GM19239 (cell line): Measurements from ENCODE around the gene UBR1.
"Not testable (repeated sequence)": the region's sequence is repeated elsewhere in the genome, so short reads cannot be mapped to it uniquely, and the experiment has no call there.

Experiments used
- DNase-seq: peaks from one replicate; pipeline ENCODE4 v3.0.0; 2011; ENCODE audit warnings: low spot score; ENCODE audit not compliant: insufficient read length
- FAIRE-seq: peaks from 2 replicates; lab custom pipeline; 2011; peaks lifted over from hg19 to GRCh38; lab: Jason Lieb, UNC

Gene UBR1

GRCh38 chr15:43070249-43070648, 35.6 kb downstream of the UBR1 start:
- FAIRE-seq = no peak

DNA sequence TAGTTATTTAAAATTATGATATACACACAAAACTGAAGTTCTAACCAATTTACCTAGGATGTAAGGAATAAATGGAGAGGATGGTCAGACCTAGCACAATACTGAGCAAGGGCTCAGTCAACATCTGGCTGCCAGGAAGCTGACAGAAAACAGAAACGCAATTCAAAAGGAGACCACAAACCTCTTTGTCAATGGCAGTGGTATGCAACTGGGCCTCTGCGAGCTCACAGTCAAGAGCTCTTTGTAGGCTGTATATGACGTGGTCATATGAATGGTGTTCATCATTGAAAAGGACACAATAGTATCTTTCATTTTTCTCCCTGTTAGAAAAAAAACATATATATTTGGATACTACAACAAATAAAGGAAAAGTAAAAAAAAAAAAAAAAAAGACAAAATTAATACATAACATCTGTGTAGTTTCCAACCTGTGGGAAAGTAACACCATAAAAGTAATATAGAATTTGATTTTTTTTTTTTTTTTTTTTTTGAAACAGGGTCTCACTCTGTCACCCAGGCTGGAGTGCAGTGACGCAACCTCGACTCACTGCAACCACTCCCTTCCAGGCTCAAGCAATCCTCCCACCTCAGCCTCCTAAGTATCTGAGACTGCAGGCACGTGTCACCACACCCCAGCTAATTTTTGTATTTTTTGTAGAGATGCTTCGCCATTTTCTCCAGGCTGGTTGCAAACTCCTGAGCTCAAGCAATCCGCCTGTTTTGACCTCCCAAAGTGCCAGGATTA, 37.9 kb downstream of the UBR1 start:
- no peak for DNase-seq

More at GRCh38 chr15:43070249-43070648, 35.6 kb downstream of the UBR1 start:
- DNase-seq = no peak

GRCh38 chr15:43056696-43057095, 49.1 kb downstream of the UBR1 start:
- DNase-seq = no peak

More for the DNA sequence above, 37.9 kb downstream of the UBR1 start:
- FAIRE-seq = no peak

DNA sequence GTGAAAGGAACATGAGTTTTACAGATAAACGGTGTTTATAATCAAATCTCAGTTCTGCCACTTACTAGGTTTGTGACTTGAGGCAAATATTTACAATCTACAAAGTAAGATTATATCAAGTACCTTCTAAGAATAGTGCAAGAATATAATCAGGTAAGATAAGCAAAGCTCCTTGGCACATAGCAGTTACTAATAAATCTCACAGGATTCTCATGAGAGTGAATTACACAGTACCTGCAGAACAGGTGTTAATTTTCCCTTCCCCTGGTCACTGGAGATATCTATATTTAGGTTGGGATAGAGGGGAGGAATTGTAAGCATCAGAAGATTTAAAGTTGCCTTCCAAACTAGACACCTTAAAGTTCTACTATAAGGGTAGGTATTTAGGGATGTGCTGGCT, 53.0 kb downstream of the UBR1 start:
- no peak for DNase-seq
- FAIRE-seq = no peak

More at GRCh38 chr15:43056696-43057095, 49.1 kb downstream of the UBR1 start:
- no peak for FAIRE-seq

DNA sequence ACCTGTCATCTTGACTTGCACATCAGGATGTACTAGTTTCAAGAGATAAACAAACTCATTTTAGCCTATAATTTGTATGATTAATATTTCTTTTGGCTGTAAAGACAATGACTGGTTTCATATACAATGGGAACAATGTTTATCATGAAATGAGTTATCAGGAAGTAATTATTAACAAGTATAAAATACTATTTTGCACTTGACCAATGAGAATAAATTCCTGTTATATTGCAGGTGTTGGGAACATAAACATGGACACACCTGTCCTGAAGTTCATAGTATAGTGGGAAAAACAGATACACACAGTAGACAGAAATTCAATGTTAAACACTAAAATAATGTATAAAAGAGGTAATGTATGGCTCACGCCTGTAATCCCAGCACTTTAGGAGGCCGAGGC, 56.9 kb downstream of the UBR1 start:
- FAIRE-seq = no peak
- DNase-seq = no peak

- FAIRE-seq (no peak), DNase-seq (no peak)
Measured at GRCh38 chr15:43046484-43046883, 59.4 kb downstream of the UBR1 start.

- DNase-seq (no peak), FAIRE-seq (no peak)
Measured at GRCh38 chr15:43042885-43043284, 63.0 kb downstream of the UBR1 start.

DNA sequence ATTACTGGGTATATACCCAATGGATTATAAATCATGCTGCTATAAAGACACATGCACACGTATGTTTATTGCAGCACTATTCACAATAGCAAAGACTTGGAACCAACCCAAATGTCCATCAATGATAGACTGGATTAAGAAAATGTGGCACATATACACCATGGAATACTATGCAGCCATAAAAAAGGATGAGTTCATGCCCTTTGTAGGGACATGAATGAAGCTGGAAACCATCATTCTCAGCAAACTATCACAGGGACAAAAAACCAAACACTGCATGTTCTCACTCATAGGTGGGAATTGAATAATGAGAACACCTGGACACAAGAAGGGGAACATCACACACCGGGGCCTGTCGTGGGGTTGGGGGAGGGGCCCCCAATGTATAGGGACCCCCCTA, 64.8 kb downstream of the UBR1 start:
- DNase-seq, FAIRE-seq: not testable (repeated sequence)

GRCh38 chr15:43035240-43035639, 70.6 kb downstream of the UBR1 start:
- DNase-seq, FAIRE-seq: not testable (repeated sequence)

GRCh38 chr15:43029476-43029875, 76.4 kb downstream of the UBR1 start:
- DNase-seq (no peak), FAIRE-seq (no peak)

DNA sequence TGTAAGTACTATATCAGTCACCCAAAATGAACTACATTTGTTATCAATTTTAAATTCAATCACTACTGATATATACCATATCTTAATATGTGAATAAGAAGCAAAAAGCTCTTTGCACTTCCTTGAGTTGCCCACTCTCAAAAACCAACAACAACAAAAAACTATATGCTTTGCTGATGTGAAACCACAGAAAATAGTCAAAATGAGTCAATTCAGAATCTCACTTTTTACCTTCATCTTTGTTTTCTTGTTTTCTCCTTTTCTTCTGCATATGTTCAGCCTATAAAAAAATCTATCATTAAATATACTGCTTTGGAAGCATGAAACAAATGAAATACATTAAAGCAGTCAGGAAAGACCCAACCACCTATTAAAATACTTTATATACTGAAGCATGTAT, 80.7 kb downstream of the UBR1 start:
- DNase-seq (no peak), FAIRE-seq (no peak)

DNA sequence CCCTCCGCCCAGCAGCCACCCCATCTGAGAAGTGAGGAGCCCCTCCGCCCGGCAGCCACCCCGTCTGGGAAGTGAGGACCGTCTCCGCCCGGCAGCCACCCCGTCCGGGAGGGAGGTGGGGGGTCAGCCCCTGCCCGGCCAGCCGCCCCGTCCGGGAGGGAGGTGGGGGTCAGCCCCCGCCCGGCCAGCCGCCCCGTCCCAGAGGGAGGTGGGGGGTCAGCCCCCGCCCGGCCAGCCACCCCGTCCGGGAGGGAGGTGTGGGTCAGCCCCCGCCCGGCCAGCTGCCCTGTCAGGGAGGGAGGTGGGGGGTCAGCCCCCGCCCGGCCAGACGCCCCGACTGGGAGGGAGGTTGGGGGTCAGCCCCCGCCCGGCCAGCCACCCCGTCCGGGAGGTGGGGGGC, 91.2 kb downstream of the UBR1 start:
- FAIRE-seq, DNase-seq: not testable (repeated sequence)

- FAIRE-seq (no peak), DNase-seq (no peak)
Measured at GRCh38 chr15:43009206-43009605, 96.6 kb downstream of the UBR1 start.

- FAIRE-seq (no peak), DNase-seq (no peak)
Measured at GRCh38 chr15:43008150-43008549, 97.7 kb downstream of the UBR1 start.

- DNase-seq (no peak), FAIRE-seq (no peak)
Measured at GRCh38 chr15:43007551-43007950, 98.3 kb downstream of the UBR1 start.

DNA sequence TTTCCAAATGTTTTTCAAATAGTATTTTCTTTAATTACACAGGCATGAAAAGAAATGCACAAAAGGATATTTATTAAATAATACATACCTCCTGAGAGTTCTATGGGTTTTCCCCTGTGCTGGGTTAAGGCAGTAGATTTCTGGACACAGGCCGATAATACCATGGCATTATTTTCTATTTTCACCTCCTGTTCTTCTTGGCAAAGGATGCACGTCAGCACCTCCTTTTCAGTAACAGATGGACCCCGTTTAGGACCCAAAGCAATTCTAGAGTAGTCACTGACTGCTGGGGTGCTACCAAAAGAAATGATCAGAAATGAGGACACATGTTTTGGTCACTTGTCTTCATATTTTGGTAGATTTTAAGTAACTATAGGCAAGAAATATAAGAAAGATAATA, 98.8 kb downstream of the UBR1 start:
- no peak for FAIRE-seq
- DNase-seq = no peak

- DNase-seq, FAIRE-seq: not testable (repeated sequence)
Measured at GRCh38 chr15:43004886-43005595, 100.8 kb downstream of the UBR1 start.

DNA sequence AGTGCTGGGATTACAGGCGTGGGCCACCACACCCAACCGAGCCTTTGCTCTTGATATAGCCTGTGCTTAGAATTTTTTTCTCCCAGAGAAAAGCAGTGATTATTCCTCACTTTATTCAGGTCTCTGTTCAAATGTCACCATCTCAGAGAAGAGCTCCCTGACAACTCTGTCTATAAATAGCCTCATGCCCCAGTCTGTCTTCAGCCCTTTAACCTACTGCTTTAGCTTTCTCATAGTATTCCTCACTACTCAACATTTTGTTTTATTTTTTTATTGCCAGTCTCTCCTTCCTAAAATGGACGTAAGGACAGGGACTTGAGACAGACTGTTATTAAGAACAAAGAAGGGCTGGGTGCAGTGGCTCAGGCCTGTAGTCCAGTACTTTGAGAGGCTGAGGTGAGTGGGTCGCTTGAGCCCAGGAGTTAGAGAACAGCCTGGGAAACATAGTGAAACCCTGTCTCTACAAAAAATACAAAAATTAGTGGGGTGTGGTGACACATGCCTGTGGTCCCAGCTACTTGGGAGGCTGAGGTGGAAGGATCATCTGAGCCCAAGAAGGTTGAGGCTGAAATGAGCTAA, 106.5 kb downstream of the UBR1 start:
- FAIRE-seq = no peak
- DNase-seq = no peak

DNA sequence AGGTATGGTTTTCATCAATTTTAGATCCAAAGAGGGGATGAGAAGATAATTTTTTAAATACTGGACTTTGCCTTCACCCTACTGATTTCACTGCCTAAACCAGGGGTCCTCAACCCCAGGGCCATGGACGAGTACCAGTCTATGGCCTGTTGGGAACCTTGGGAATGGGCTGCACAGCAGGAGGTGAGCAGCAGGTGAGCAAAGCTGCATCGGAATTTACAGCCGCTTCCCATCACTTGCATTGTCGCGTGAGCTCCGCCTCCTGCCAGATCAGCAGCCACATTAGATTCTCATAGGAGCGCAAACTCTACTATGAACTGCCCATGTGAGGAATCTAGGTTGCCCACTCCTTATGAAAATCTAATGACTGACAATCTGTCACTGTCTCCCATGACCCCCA, 109.0 kb downstream of the UBR1 start:
- DNase-seq (no peak), FAIRE-seq (no peak)

- FAIRE-seq = no peak
- DNase-seq = no peak
Measured at GRCh38 chr15:42994546-42994945, 111.3 kb downstream of the UBR1 start.

DNA sequence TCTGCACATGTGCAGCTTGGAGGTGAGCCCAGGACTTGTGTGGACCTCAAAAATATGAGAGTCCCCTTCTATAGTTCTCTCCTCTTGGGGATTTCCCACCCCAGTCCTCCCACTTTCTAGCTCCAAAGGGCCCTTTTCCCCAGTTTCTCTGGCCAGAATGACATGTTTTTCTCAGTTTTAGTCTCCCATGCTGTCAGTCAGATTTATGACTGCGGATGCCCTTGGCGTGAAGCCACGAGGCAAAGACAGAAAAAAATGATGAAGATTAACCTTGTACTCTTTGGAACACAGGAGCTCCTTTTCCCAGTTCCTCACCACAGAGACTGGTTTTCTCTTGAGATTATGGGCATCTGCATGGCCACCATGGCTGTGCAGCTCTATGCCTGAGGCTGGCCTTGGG, 113.2 kb downstream of the UBR1 start:
- no peak for FAIRE-seq
- no peak for DNase-seq
